Spleen (tissue), 11 donors: ENCODE results near the gene PLEKHN1. TPM values are rescaled to one million over a fixed set of nuclear protein-coding genes. Genes with fewer than 3 reads are reported as not detected.

ENCODE experiments used
- DNase-seq: peaks from one replicate; pipeline ENCODE4 v3.0.0-alpha.2; 2020
- H3K27ac ChIP-seq, 8 donors: fragments of 200-600 bp; sonication (generic) in 7 of 8; 1 replicate in 4 of 8; 2 replicates in 4 of 8; pipeline versions ENCODE4 v1.5.0 to v1.8.0; 2016 to 2021; ENCODE audit warnings: inconsistent platforms in 4 of 8, mild to moderate bottlenecking in 4 of 8, moderate library complexity in 1 of 8
- H3K27me3 ChIP-seq, 7 donors: fragments of 200-600 bp; sonication (generic) in 6 of 7; replicated peaks in 1 of 7; 1 replicate in 4 of 7; 2 replicates in 3 of 7; pipeline versions ENCODE4 v1.5.0 to v1.8.0; 2016 to 2021; ENCODE audit warnings: inconsistent platforms in 3 of 7, mild to moderate bottlenecking in 1 of 7
- H3K36me3 ChIP-seq, 6 donors: fragments of 200-600 bp; sonication (generic) in 5 of 6; 1 replicate in 4 of 6; 2 replicates in 2 of 6; pipeline versions ENCODE4 v1.5.0 to v1.8.0; 2016 to 2021; ENCODE audit warnings: inconsistent platforms in 2 of 6
- H3K4me1 ChIP-seq, 6 donors: fragments of 200-600 bp; sonication (generic) in 5 of 6; 1 replicate in 3 of 6; 2 replicates in 3 of 6; pipeline versions ENCODE4 v1.5.0 to v1.8.0; 2016 to 2021; ENCODE audit warnings: inconsistent platforms in 3 of 6
- H3K4me3 ChIP-seq, 8 donors: fragments of 200-600 bp; sonication (generic) in 7 of 8; 1 replicate in 4 of 8; 2 replicates in 4 of 8; pipeline versions ENCODE4 v1.5.0 to v1.8.0; 2016 to 2021; ENCODE audit warnings: inconsistent platforms in 4 of 8, mild to moderate bottlenecking in 4 of 8, moderate library complexity in 2 of 8
- H3K9me3 ChIP-seq, 8 donors: fragments of 200-600 bp; sonication (generic) in 7 of 8; 1 replicate in 4 of 8; 2 replicates in 4 of 8; pipeline versions ENCODE4 v1.5.0 to v1.8.0; 2016 to 2021; ENCODE audit warnings: inconsistent platforms in 4 of 8
- CTCF ChIP-seq, 11 experiments: fragments of 200-600 bp in 7 of 11; fragments of 450-650 bp in 4 of 11; sonication (generic) in 4 of 11; IDR thresholded peaks in 8 of 11; conservative IDR thresholded peaks in 3 of 11; 1 replicate in 7 of 11; 2 replicates in 4 of 11; pipeline versions ENCODE4 v1.4.0 to v1.8.0; 2016 to 2021; ENCODE audit warnings: antibody characterized with exemption in 11 of 11, inconsistent platforms in 4 of 11, mild to moderate bottlenecking in 1 of 11
- POLR2A ChIP-seq, 3 donors: fragments of 450-650 bp; IDR thresholded peaks; one replicate each; pipeline ENCODE4 v1.5.1; 2017; ENCODE audit warnings: antibody characterized with exemption in 3 of 3, mild to moderate bottlenecking in 1 of 3
- POLR2AphosphoS5 ChIP-seq, 3 donors: sonication (generic); formaldehyde crosslinking; IDR thresholded peaks; one replicate each; pipeline ENCODE4 v1.5.1; 2017; ENCODE audit warnings: antibody characterized with exemption in 3 of 3
- WGBS, 5 donors: extraction: QIAGEN DNeasy Blood & Tissue Kit in 3 of 5; methylation state at CpG; one replicate each; pipeline versions ENCODE4 v1.1.5 to v1.1.7; 2013 to 2018; 5-methylcytosine and 5-hydroxymethylcytosine counted together
- intact Hi-C: fragments of 100-400 bp; cut with DNase I; formaldehyde crosslinking; loops from one replicate; pipeline ENCODE4 v1.15.0; 2023; ENCODE audit warnings: low total_unique reads
- polyA plus RNA-seq, 3 donors: library from polyadenylated mRNA; stranded (reverse); fragments of 200-250 nt; gene quantifications; one replicate each; pipeline ENCODE4 v1.2.1, GENCODE V29; 2013
- total RNA-seq, 7 donors: library from RNA; depleted of rRNA in 3 of 7; stranded (reverse); fragments of >200 nt in 3 of 7; fragmentation: NEBNext Ultra II Directional in 4 of 7; extraction: Animal tissue kit (Norgen Biotek cat#: 25700) in 4 of 7; gene quantifications; one replicate each; pipeline versions ENCODE4 v1.1.0 to v1.2.1, GENCODE V29; 2016 to 2021
- donor health status: healthy with polysubstance abuse.
- donor health status: DM: no; HTN: no; CAD: no; lungs with moderate emphysema.
- donor health status: DM: no; HTN: no; CAD: no.
- donor health status: Bipolar disorder and iron deficiency.
- donor health status: healthy.
- donor health status: DM: no; HTN: no; CAD: no.
- donor health status: DM: yes; HTN: yes; CAD: no.

Gene PLEKHN1
- total and polyA plus RNA-seq, 10 donors = 0.17 to 2.2 (median 0.95) TPM

- Histone ChIP-seq H3K27ac (peak overlapping the region in 7 of 8 donors; percentile 41 to 85 (median 82)), H3K9me3 (no peaks in the 10 kb centered on the region), H3K4me3 (peak overlapping the region; percentile 13 to 70 (median 40)), H3K4me1 (peaks cover 21 to 82% (median 54%) of the 10 kb centered on the region in 6 donors), H3K36me3 (peaks cover 0 to 19% (median 14%) of the 10 kb centered on the region in 6 donors), H3K27me3 (peaks cover 11 to 87% (median 75%) of the 10 kb centered on the region in 7 donors)
- 0 to 1% (median 1%) methylated on average over 32 to 86 of the region's 86 CpGs for WGBS, 5 donors
- TF ChIP-seq POLR2AphosphoS5 (IDR thresholded peaks at IDR 0.05) (peak in 1 of 3 donors; percentile 39), CTCF (IDR thresholded peaks at IDR 0.05 in 8 of 11, conservative IDR thresholded peaks at IDR 0.05 in 3 of 11) (no peak)
- intact Hi-C loops = no loop called here
- no peak for DNase-seq
Observed at GRCh38 chr1:940107-941014, 25.9 kb upstream of the PLEKHN1 start.

- TF ChIP-seq CTCF (IDR thresholded peaks at IDR 0.05 in 8 of 11, conservative IDR thresholded peaks at IDR 0.05 in 3 of 11) (no peak), POLR2AphosphoS5 (IDR thresholded peaks at IDR 0.05) (no peak), POLR2A (IDR thresholded peaks at IDR 0.05) (no peak)
- H3K4me1 ChIP-seq = peaks cover 21 to 81% (median 53%) of the 10 kb centered on the region in 6 donors
- H3K36me3 ChIP-seq = peaks cover 0 to 26% (median 21%) of the 10 kb centered on the region in 6 donors
- H3K27ac ChIP-seq = peak overlapping the region in 7 of 8 donors; percentile 41 to 85 (median 82)
- DNase-seq = no peak
- peak overlapping the region; percentile 16 to 70 (median 40) for H3K4me3 ChIP-seq
- WGBS, 5 donors = 0 to 4% (median 3%) methylated on average over 2 to 36 of the region's 36 CpGs
- H3K27me3 ChIP-seq = peaks cover 11 to 79% (median 68%) of the 10 kb centered on the region in 7 donors
- no peaks in the 10 kb centered on the region for H3K9me3 ChIP-seq
- intact Hi-C loops = no loop called here
Observed at GRCh38 chr1:941015-941587, 25.2 kb upstream of the PLEKHN1 start.

GRCh38 chr1:941588-942383, 24.5 kb upstream of the PLEKHN1 start:
- intact Hi-C loops = no loop called here
- Histone ChIP-seq H3K4me3 (peak overlapping the region; percentile 20 to 70 (median 40)), H3K9me3 (no peaks in the 10 kb centered on the region), H3K4me1 (peaks cover 21 to 86% (median 53%) of the 10 kb centered on the region in 6 donors), H3K36me3 (peaks cover 2 to 33% (median 28%) of the 10 kb centered on the region in 6 donors), H3K27ac (peak overlapping the region in 7 of 8 donors; percentile 41 to 85 (median 82)), H3K27me3 (peaks cover 11 to 72% (median 62%) of the 10 kb centered on the region in 7 donors)
- 0 to 1% (median 1%) methylated on average over 30 to 98 of the region's 98 CpGs for WGBS, 5 donors
- DNase-seq = no peak
- TF ChIP-seq POLR2AphosphoS5 (IDR thresholded peaks at IDR 0.05) = peak in 2 of 3 donors; percentile 58 to 65
- no peak for TF ChIP-seq POLR2A (IDR thresholded peaks at IDR 0.05)
- TF ChIP-seq CTCF (IDR thresholded peaks at IDR 0.05 in 8 of 11, conservative IDR thresholded peaks at IDR 0.05 in 3 of 11) = no peak
